Endothelial cell of umbilical vein (primary cell): ENCODE results near the gene SNX12. TPM values are rescaled to one million over a fixed set of nuclear protein-coding genes. Genes with fewer than 3 reads are reported as not detected.

Experiments
- BruUV-seq: library from RNA; stranded (reverse); fragments of 400-500 nt; replicated peaks from 2 replicates; lab custom pipeline; 2021; lab: Mats Ljungman, UMichigan
- CTCF ChIA-PET: fragments of 300-600, 350-600 bp; sonication (Branson Sonifier 250); formaldehyde crosslinking; loops from one replicate; lab custom pipeline; 2021; ENCODE audit warnings: antibody characterized with exemption, inconsistent platforms; lab: Charles Lee
- POLR2A ChIA-PET: fragments of 300-600, 350-600 bp; sonication (Branson Sonifier 250); formaldehyde crosslinking; loops from one replicate; lab custom pipeline; 2021; ENCODE audit warnings: antibody characterized with exemption, inconsistent platforms; lab: Charles Lee
- DNase-seq: peaks from one replicate; pipeline ENCODE4 v3.0.0-alpha.2; 2011; ENCODE audit warnings: low read depth, low spot score
- FAIRE-seq: peaks from 2 replicates; lab custom pipeline; 2011; peaks lifted over from hg19 to GRCh38; lab: Jason Lieb, UNC
- H2AFZ ChIP-seq: 2 replicates; pipeline ENCODE4 v1.6.0; 2012; ENCODE audit warnings: low read depth, low read length, control low read depth, inconsistent platforms
- H3K27ac ChIP-seq: 2 replicates; pipeline ENCODE4 v1.5.1; 2011; ENCODE audit warnings: low read depth, mild to moderate bottlenecking, control low read depth, low read length, moderate library complexity; ENCODE audit not compliant: insufficient read depth
- H3K27me3 ChIP-seq, 2 experiments: 2 replicates each; pipeline versions ENCODE4 v1.6.0 to v1.6.1; 2011; ENCODE audit warnings: low read length in 2 of 2, mixed read lengths in 1 of 2; ENCODE audit not compliant: control insufficient read depth in 2 of 2, insufficient read depth in 2 of 2
- H3K36me3 ChIP-seq, 2 experiments: 2 replicates in 1 of 2; 3 replicates in 1 of 2; pipeline ENCODE4 v1.5.1; 2011; ENCODE audit warnings: low read length in 2 of 2, mild to moderate bottlenecking in 1 of 2, moderate library complexity in 1 of 2; ENCODE audit not compliant: control insufficient read depth in 2 of 2, insufficient read depth in 2 of 2; ENCODE audit errors: extremely low read depth in 1 of 2
- H3K4me1 ChIP-seq: 3 replicates; pipeline ENCODE4 v1.5.1; 2011; ENCODE audit warnings: mild to moderate bottlenecking, low read length; ENCODE audit not compliant: control insufficient read depth, insufficient read depth; ENCODE audit errors: extremely low read depth
- H3K4me2 ChIP-seq: 2 replicates; pipeline ENCODE4 v1.6.1; 2011; ENCODE audit warnings: low read length, control low read depth, mixed read lengths; ENCODE audit not compliant: insufficient read depth
- H3K4me3 ChIP-seq, 3 experiments: fragments of 200-600 bp in 1 of 3; sonication (generic), shearing (Covaris generic) in 1 of 3; replicated peaks in 1 of 3; 2 replicates each; pipeline ENCODE4 v1.5.1; 2011 to 2016; ENCODE audit warnings: control low read depth in 3 of 3, low read length in 3 of 3, mild to moderate bottlenecking in 2 of 3, inconsistent platforms in 1 of 3, low read depth in 1 of 3, moderate library complexity in 1 of 3; ENCODE audit not compliant: insufficient read depth in 1 of 3
- H3K79me2 ChIP-seq: 2 replicates; pipeline ENCODE4 v1.6.0; 2012; ENCODE audit warnings: low read length, inconsistent platforms; ENCODE audit not compliant: control insufficient read depth, insufficient read depth
- H3K9ac ChIP-seq: replicated peaks from 2 replicates; pipeline ENCODE3; 2011; ENCODE audit warnings: low read length, control low read depth; ENCODE audit not compliant: insufficient read depth; ENCODE audit errors: extremely low read depth
- H3K9me1 ChIP-seq: replicated peaks from 3 replicates; pipeline ENCODE4 v1.6.0; 2011; ENCODE audit warnings: mild to moderate bottlenecking, low read length; ENCODE audit not compliant: control insufficient read depth, insufficient read depth; ENCODE audit errors: extremely low read depth
- H3K9me3 ChIP-seq: replicated peaks from 2 replicates; pipeline ENCODE4 v1.5.1; 2012; ENCODE audit warnings: low read length, inconsistent platforms; ENCODE audit not compliant: control insufficient read depth, insufficient read depth
- H4K20me1 ChIP-seq: replicated peaks from 2 replicates; pipeline ENCODE3; 2011; ENCODE audit warnings: mild to moderate bottlenecking, low read length; ENCODE audit not compliant: control insufficient read depth, insufficient read depth; ENCODE audit errors: extremely low read depth
- CTCF ChIP-seq, 2 donors: IDR thresholded peaks; 1 replicate in 1 of 2; 2 replicates in 1 of 2; pipeline ENCODE4 v1.5.1; 2011; ENCODE audit warnings: low read length in 2 of 2, mild to moderate bottlenecking in 2 of 2, moderate library complexity in 2 of 2, control low read depth in 1 of 2, inconsistent platforms in 1 of 2, low read depth in 1 of 2; ENCODE audit not compliant: insufficient read depth in 1 of 2; ENCODE audit errors: extremely low read depth in 1 of 2
- EZH2 ChIP-seq: IDR thresholded peaks from 2 replicates; pipeline ENCODE4 v1.6.1; 2012; ENCODE audit warnings: borderline replicate concordance, low read depth, mild to moderate bottlenecking, moderate library complexity, low read length, inconsistent platforms; ENCODE audit not compliant: severe bottlenecking
- FOS ChIP-seq: IDR thresholded peaks from 2 replicates; pipeline ENCODE4 v1.6.1; 2011; ENCODE audit warnings: mild to moderate bottlenecking, low read length, moderate library complexity, borderline replicate concordance; ENCODE audit not compliant: insufficient read depth
- GATA2 ChIP-seq: IDR thresholded peaks from 2 replicates; pipeline ENCODE4 v1.7.0; 2011; ENCODE audit warnings: low read depth, mild to moderate bottlenecking, moderate library complexity, mixed read lengths, low read length; ENCODE audit not compliant: insufficient read length, insufficient read depth
- JUN ChIP-seq: IDR thresholded peaks from 2 replicates; pipeline ENCODE4 v1.6.1; 2011; ENCODE audit warnings: borderline replicate concordance, low read depth; ENCODE audit not compliant: insufficient read length, insufficient read depth
- MAX ChIP-seq: IDR thresholded peaks from 2 replicates; pipeline ENCODE4 v1.6.1; 2011; ENCODE audit not compliant: insufficient read depth, insufficient read length
- MYC ChIP-seq: IDR thresholded peaks from one replicate; pipeline ENCODE4 v1.6.1; 2011; ENCODE audit warnings: mild to moderate bottlenecking, low read depth, low read length
- POLR2A ChIP-seq: IDR thresholded peaks from 2 replicates; pipeline ENCODE4 v1.6.1; 2012; ENCODE audit warnings: low read depth, mild to moderate bottlenecking, control low read depth, low read length
- POLR2AphosphoS5 ChIP-seq: IDR thresholded peaks from 2 replicates; pipeline ENCODE4 v1.6.1; 2012; ENCODE audit warnings: low read depth, mild to moderate bottlenecking, control low read depth, low read length, moderate library complexity; ENCODE audit not compliant: insufficient read depth
- dilution Hi-C: fragments of 300-500 bp; cut with MboI; formaldehyde crosslinking; loops from one replicate; pipeline ENCODE4 v1.15.0; 2019; ENCODE audit warnings: low sequenced_read_pairs; ENCODE audit not compliant: extremely low pct_ligation_motif_present
- intact Hi-C: fragments of 100-400 bp; cut with micrococcal nuclease; formaldehyde crosslinking; loops from one replicate; pipeline ENCODE4 v1.10.0; 2022
- polyA plus RNA-seq, 4 experiments: library from polyadenylated mRNA; depleted of rRNA in 3 of 4; stranded (reverse) in 3 of 4; unstranded in 1 of 4; fragments of >200 nt; gene quantifications; 2 replicates each; pipeline versions ENCODE4 v1.2.1 to v1.2.3, GENCODE V29; 2011 to 2012; ENCODE audit warnings: missing spikeins in 1 of 4
- total RNA-seq: library from RNA; stranded (reverse); gene quantifications from 2 replicates; pipeline ENCODE4 v1.2.3, GENCODE V29; 2021

Gene SNX12
- total and polyA plus RNA-seq, 2 donors (not counting 3 experiments of a cell fraction or from before 2014, with no cell fraction given), result 85.4 to 90.6 TPM

GRCh38 chrX:71103110-71103983 lies 35.2 kb upstream of the SNX12 start:
- Histone ChIP-seq H3K9me1 (no peaks in the 10 kb centered on the region), H3K4me2 (no peak overlapping the region), H3K4me1 (no peaks in the 10 kb centered on the region), H3K27me3 (no peaks in the 10 kb centered on the region), H3K36me3 (no peaks in the 10 kb centered on the region), H2AFZ (peak overlapping the region; percentile 41), H3K9ac (no peak overlapping the region), H4K20me1 (no peaks in the 10 kb centered on the region), H3K79me2 (no peaks in the 10 kb centered on the region), H3K9me3 (no peaks in the 10 kb centered on the region), H3K27ac (no peak overlapping the region), H3K4me3 (no peak overlapping the region)
- intact Hi-C loops, result no loop called here
- POLR2A ChIA-PET, result no interaction called here
- dilution Hi-C loops, result no loop called here
- TF ChIP-seq GATA2 (peak; percentile 18), POLR2AphosphoS5 (no peak)
- no TSS peak for BruUV-seq
- DNase-seq (no peak), FAIRE-seq (no peak)
- CTCF ChIA-PET, result interaction anchor here (0.7 to 1.2 kb wide), 3 partner anchors 9 to 26 kb away, joined by 3 read pairs; no protein-coding TSS in a partner anchor

GRCh38 chrX:71102292-71102691 lies 34.2 kb upstream of the SNX12 start:
- TF ChIP-seq EZH2 (no peak), JUN (no peak), CTCF (IDR thresholded peaks at IDR 0.05; ENCODE audit: extremely low read depth in 1 of 2, insufficient read depth in 1 of 2, low read depth in 1 of 2, low read length in 2 of 2) (no peak), GATA2 (no peak), MYC (no peak), MAX (no peak), FOS (no peak), POLR2A (no peak), POLR2AphosphoS5 (no peak)
- H3K79me2 ChIP-seq, result no peaks in the 10 kb centered on the region
- H3K27ac ChIP-seq, result no peak overlapping the region
- no peak for FAIRE-seq
- H3K9me3 ChIP-seq, result no peaks in the 10 kb centered on the region
- no peaks in the 10 kb centered on the region for H3K27me3 ChIP-seq
- POLR2A ChIA-PET, result no interaction called here
- CTCF ChIA-PET, result interaction anchor here (1.1 to 1.2 kb wide), 2 partner anchors 10 to 27 kb away, joined by 3 read pairs; no protein-coding TSS in a partner anchor
- no peaks in the 10 kb centered on the region for H4K20me1 ChIP-seq
- no peak overlapping the region for H3K9ac ChIP-seq
- intact Hi-C loops (no loop called here), dilution Hi-C loops (no loop called here)
- H3K4me3 ChIP-seq, result no peak overlapping the region
- H3K9me1 ChIP-seq, result no peaks in the 10 kb centered on the region
- H3K4me2 ChIP-seq, result no peak overlapping the region
- no peaks in the 10 kb centered on the region for H3K4me1 ChIP-seq
- no peak overlapping the region for H2AFZ ChIP-seq
- BruUV-seq, result no TSS peak
- H3K36me3 ChIP-seq, result no peaks in the 10 kb centered on the region
- no peak for DNase-seq
